ENCODE measurements around the gene ABR.
"Not testable (repeated sequence)": the region's sequence is repeated elsewhere in the genome, so short reads cannot be mapped to it uniquely, and the experiment has no call there.

The ABR gene

GRCh38 chr17:978103-979093 is 201.4 kb downstream of the ABR start:
- DNase-seq: no peak

GRCh38 chr17:977166-977565 is 202.6 kb downstream of the ABR start:
- DNase-seq: no peak

- no peak for DNase-seq
Observed at GRCh38 chr17:976312-976711, 203.5 kb downstream of the ABR start.

- DNase-seq: no peak
Observed at GRCh38 chr17:975371-975915, 204.3 kb downstream of the ABR start.

GRCh38 chr17:974778-975177 is 205.0 kb downstream of the ABR start:
- DNase-seq: not testable (repeated sequence)

- no peak for DNase-seq
Observed at GRCh38 chr17:973053-973452, 206.7 kb downstream of the ABR start.

GRCh38 chr17:971861-972260 is 207.9 kb downstream of the ABR start:
- DNase-seq: not testable (repeated sequence)

- DNase-seq: no peak
Observed at GRCh38 chr17:970364-970763, 209.4 kb downstream of the ABR start.

- no peak for DNase-seq
Observed at GRCh38 chr17:969811-970355, 209.9 kb downstream of the ABR start.

- no peak for DNase-seq
Observed at GRCh38 chr17:968812-969730, 210.7 kb downstream of the ABR start.

- DNase-seq: no peak
Observed at GRCh38 chr17:967122-967521, 212.7 kb downstream of the ABR start.

GRCh38 chr17:965311-965989 is 214.3 kb downstream of the ABR start:
- DNase-seq: no peak

GRCh38 chr17:964876-965275 is 214.9 kb downstream of the ABR start:
- no peak for DNase-seq

- no peak for DNase-seq
Observed at GRCh38 chr17:962670-963069, 217.1 kb downstream of the ABR start.

GRCh38 chr17:962166-962565 is 217.6 kb downstream of the ABR start:
- DNase-seq: no peak

GRCh38 chr17:958712-959451 is 220.9 kb downstream of the ABR start:
- no peak for DNase-seq

GRCh38 chr17:957856-958421 is 221.8 kb downstream of the ABR start:
- no peak for DNase-seq

- DNase-seq: no peak
Observed at GRCh38 chr17:956905-957304, 222.9 kb downstream of the ABR start.

GRCh38 chr17:954431-955164 is 225.2 kb downstream of the ABR start:
- no peak for DNase-seq

- DNase-seq: no peak
Observed at GRCh38 chr17:953767-954166, 226.0 kb downstream of the ABR start.
